ENCODE results near the gene RBM39. TPM values are rescaled to one million over a fixed set of nuclear protein-coding genes. Genes with fewer than 3 reads are reported as not detected.

The RBM39 gene
- total and polyA plus RNA-seq, 2 of the 13 experiments (the other 11 are each of a cell fraction or from before 2014, with no cell fraction given), result 788 to 920 TPM

DNA sequence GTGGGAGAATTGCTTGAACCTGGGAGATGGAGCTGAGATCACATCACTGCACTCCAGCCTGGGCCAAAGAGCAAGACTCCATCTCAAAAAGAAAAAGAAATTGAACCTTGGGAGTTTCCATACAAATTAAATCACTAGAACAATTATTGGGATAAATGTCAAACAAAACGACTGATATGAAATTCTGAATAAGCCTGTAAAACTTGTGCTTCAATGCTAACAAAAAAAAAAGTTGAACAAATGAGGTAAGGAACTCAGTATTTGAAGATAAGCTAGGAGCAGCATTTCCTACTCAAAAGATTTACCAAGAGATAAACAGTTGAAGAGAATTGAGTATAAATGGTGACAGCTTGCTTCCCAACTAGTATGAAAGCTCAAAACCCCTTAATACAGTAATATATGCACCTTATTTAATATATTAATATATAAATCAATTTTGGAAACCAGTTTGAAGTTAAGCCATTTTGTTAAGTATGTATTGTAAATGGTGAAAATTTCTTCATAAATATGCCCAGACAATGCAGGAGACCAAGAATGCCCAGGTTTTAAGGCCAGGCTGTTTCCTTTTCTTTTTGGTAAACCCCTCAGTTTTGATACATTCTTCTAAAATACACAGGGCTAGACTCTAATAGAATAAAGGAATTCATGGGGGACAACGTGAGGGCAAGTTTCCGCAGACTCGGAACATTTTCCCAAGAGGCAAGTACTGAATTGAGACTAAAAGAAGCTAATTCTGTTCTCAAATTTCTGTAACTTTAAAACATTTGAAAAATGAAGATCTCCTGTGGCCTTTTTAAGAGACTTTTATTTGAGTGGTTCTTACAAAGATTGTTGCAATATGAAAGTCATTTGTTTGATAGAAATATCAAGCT lies 39.0 kb downstream of the RBM39 start (continued):
- TF ChIP-seq PLSCR1 (CRISPR knock-in tag; IDR thresholded peaks at IDR 0.05; ENCODE audit: borderline replicate concordance) (no peak), YEATS4 (CRISPR knock-in tag; IDR thresholded peaks at IDR 0.05; ENCODE audit: borderline replicate concordance) (no peak), ZNF230 (CRISPR knock-in tag; IDR thresholded peaks at IDR 0.05) (no peak), RFXANK (CRISPR knock-in tag; IDR thresholded peaks at IDR 0.05) (0 out of 2 replicates have a peak, but pooled peaks have one; percentile 31), GLI4 (CRISPR knock-in tag; IDR thresholded peaks at IDR 0.05; ENCODE audit: borderline replicate concordance) (no peak), SOX13 (IDR thresholded peaks at IDR 0.05) (no peak), SOX13 (CRISPR knock-in tag; conservative IDR thresholded peaks at IDR 0.05 in 1 of 2, IDR thresholded peaks at IDR 0.05 in 1 of 2) (peak in 1 of 2 experiments; percentile 52; a peak in 1 of 4 replicates), CHD2 (IDR thresholded peaks at IDR 0.05; ENCODE audit: low read depth, low read length) (0 out of 2 replicates have a peak, but pooled peaks have one; percentile 32), CCDC6 (CRISPR knock-in tag; IDR thresholded peaks at IDR 0.05) (0 out of 2 replicates have a peak, but pooled peaks have one; percentile 30), ZBTB21 (CRISPR knock-in tag; IDR thresholded peaks at IDR 0.05) (no peak), SNAPC5 (CRISPR knock-in tag; IDR thresholded peaks at IDR 0.05; ENCODE audit: borderline replicate concordance) (0 out of 2 replicates have a peak, but pooled peaks have one; percentile 25), POLR2AphosphoS2 (IDR thresholded peaks at IDR 0.05; ENCODE audit: low read depth, low read length) (peak; percentile 95), BHLHE40 (IDR thresholded peaks at IDR 0.05; ENCODE audit: low read length) (peak; percentile 13; the same call in 1 of the 2 replicates), RBFOX2 (IDR thresholded peaks at IDR 0.05; ENCODE audit: low read depth, low read length) (peak; percentile 81), SOX5 (CRISPR knock-in tag; IDR thresholded peaks at IDR 0.05; ENCODE audit: borderline replicate concordance) (peak; percentile 27; the same call in 1 of the 2 replicates), NKX3-1 (CRISPR knock-in tag; IDR thresholded peaks at IDR 0.05) (peak; percentile 62), HNRNPUL1 (IDR thresholded peaks at IDR 0.05; ENCODE audit: low read depth, low read length) (peak; percentile 67), HNRNPK (IDR thresholded peaks at IDR 0.05; ENCODE audit: low read depth, low read length, poor library complexity, severe bottlenecking) (peak; percentile 2), AGO1 (IDR thresholded peaks at IDR 0.05; ENCODE audit: low read depth, low read length, poor library complexity, severe bottlenecking) (peak; percentile 1), ZKSCAN8 (CRISPR knock-in tag; IDR thresholded peaks at IDR 0.05; ENCODE audit: borderline replicate concordance) (0 out of 2 replicates have a peak, but pooled peaks have one; percentile 22), NCOA2 (CRISPR knock-in tag; IDR thresholded peaks at IDR 0.05) (peak; percentile 35; the same call in 1 of the 2 replicates), POLR2AphosphoS5 (IDR thresholded peaks at IDR 0.05; ENCODE audit: low read depth, low read length) (peak; percentile 50), SNAPC2 (CRISPR knock-in tag; IDR thresholded peaks at IDR 0.05) (peak; percentile 7), SIN3B (IDR thresholded peaks at IDR 0.05; ENCODE audit: low read length) (0 out of 2 replicates have a peak, but pooled peaks have one; percentile 26), BCL6 (CRISPR knock-in tag; IDR thresholded peaks at IDR 0.05) (no peak), GATAD1 (CRISPR knock-in tag; IDR thresholded peaks at IDR 0.05) (no peak), ZNF564 (CRISPR knock-in tag; IDR thresholded peaks at IDR 0.05) (no peak), HDAC6 (IDR thresholded peaks at IDR 0.05; ENCODE audit: low read depth, low read length) (no peak), POLR2A (IDR thresholded peaks at IDR 0.05; ENCODE audit: insufficient read depth in 1 of 2, low read depth in 2 of 2, low read length in 2 of 2) (peak in 1 of 2 experiments; percentile 9; a peak in 2 of 4 replicates)
- TF ChIP-seq, protein P1, sequence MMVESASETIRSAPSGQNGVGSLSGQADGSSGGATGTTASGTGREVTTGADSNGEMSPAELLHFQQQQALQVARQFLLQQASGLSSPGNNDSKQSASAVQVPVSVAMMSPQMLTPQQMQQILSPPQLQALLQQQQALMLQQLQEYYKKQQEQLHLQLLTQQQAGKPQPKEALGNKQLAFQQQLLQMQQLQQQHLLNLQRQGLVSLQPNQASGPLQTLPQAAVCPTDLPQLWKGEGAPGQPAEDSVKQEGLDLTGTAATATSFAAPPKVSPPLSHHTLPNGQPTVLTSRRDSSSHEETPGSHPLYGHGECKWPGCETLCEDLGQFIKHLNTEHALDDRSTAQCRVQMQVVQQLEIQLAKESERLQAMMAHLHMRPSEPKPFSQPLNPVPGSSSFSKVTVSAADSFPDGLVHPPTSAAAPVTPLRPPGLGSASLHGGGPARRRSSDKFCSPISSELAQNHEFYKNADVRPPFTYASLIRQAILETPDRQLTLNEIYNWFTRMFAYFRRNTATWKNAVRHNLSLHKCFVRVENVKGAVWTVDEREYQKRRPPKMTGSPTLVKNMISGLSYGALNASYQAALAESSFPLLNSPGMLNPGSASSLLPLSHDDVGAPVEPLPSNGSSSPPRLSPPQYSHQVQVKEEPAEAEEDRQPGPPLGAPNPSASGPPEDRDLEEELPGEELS (CRISPR knock-in tag; IDR thresholded peaks at IDR 0.05), result no peak
